GM12878 (cell line): ENCODE results near the gene RPS3. TPM values are rescaled to one million over a fixed set of nuclear protein-coding genes. Genes with fewer than 3 reads are reported as not detected.

Experiments used
- BHLHE40 ChIP-seq, 2 experiments: fragments of 450-650 bp in 1 of 2; IDR thresholded peaks; 2 replicates each; pipeline ENCODE4 v1.6.1; 2011 to 2017; ENCODE audit warnings: low read depth in 2 of 2, borderline replicate concordance in 1 of 2, improper control_type of control experiment in 1 of 2, low read length in 1 of 2, mild to moderate bottlenecking in 1 of 2
- CBFB ChIP-seq: IDR thresholded peaks from 2 replicates; pipeline ENCODE4 v1.6.1; 2016; ENCODE audit warnings: antibody characterized with exemption, low read depth
- ETV6 ChIP-seq, 2 experiments: fragments of 450-650 bp in 1 of 2; IDR thresholded peaks in 1 of 2; conservative IDR thresholded peaks in 1 of 2; 2 replicates each; pipeline ENCODE4 v1.6.1; 2014; ENCODE audit warnings: antibody characterized with exemption in 1 of 2, borderline replicate concordance in 1 of 2, low read depth in 1 of 2, mild to moderate bottlenecking in 1 of 2, moderate library complexity in 1 of 2
- JUNB ChIP-seq: IDR thresholded peaks from 2 replicates; pipeline ENCODE4 v1.6.1; 2016; ENCODE audit warnings: antibody characterized with exemption, mild to moderate bottlenecking
- MTA2 ChIP-seq: fragments of 450-650 bp; IDR thresholded peaks from 2 replicates; pipeline ENCODE4 v1.6.1; 2016; ENCODE audit warnings: low read depth, mild to moderate bottlenecking, moderate library complexity
- NR2C2 ChIP-seq: IDR thresholded peaks from 2 replicates; pipeline ENCODE4 v1.6.1; 2011; ENCODE audit warnings: borderline replicate concordance, low read depth; ENCODE audit not compliant: control insufficient read depth, insufficient read length
- NRF1 ChIP-seq: conservative IDR thresholded peaks from 2 replicates; pipeline ENCODE4 v1.6.1; 2011; ENCODE audit warnings: mild to moderate bottlenecking, low read depth, low read length, improper control_type of control experiment
- PAX5 ChIP-seq: IDR thresholded peaks from 2 replicates; pipeline ENCODE4 v1.6.1; 2011; ENCODE audit warnings: low read depth, low read length, borderline replicate concordance
- POLR2A ChIP-seq: IDR thresholded peaks from 2 replicates; pipeline ENCODE4 v1.6.1; 2011; ENCODE audit warnings: low read depth, mild to moderate bottlenecking, low read length
- RAD21 ChIP-seq: IDR thresholded peaks from 2 replicates; pipeline ENCODE4 v1.6.1; 2011; ENCODE audit warnings: mild to moderate bottlenecking, low read depth, low read length, moderate library complexity; ENCODE audit not compliant: insufficient read depth
- SMC3 ChIP-seq: IDR thresholded peaks from 2 replicates; pipeline ENCODE4 v1.6.1; 2011; ENCODE audit warnings: low read length, improper control_type of control experiment, borderline replicate concordance
- TCF7 ChIP-seq: IDR thresholded peaks from 2 replicates; pipeline ENCODE4 v1.6.1; 2014; ENCODE audit warnings: antibody characterized with exemption, borderline replicate concordance
- ZNF217 ChIP-seq: fragments of 450-650 bp; IDR thresholded peaks from 2 replicates; pipeline ENCODE4 v1.6.1; 2017; ENCODE audit warnings: antibody characterized with exemption, mild to moderate bottlenecking
- ZNF622 ChIP-seq: fragments of 450-650 bp; IDR thresholded peaks from 2 replicates; pipeline ENCODE4 v1.6.1; 2017; ENCODE audit warnings: mild to moderate bottlenecking, inconsistent platforms
- polyA plus RNA-seq, 11 experiments: library from polyadenylated mRNA; depleted of rRNA in 4 of 11; unstranded in 6 of 11; stranded (reverse) in 5 of 11; fragments of >200 nt; fragmentation: Nextera tagmentation in 4 of 11; fragmentation: Illumina TruSeq in 1 of 11; extraction: Ambion mirVana in 4 of 11; extraction: Trizol in 1 of 11; gene quantifications; 1 replicate in 1 of 11; 2 replicates in 10 of 11; pipeline versions ENCODE4 v1.2.1 to v1.2.3, GENCODE V29; 2011 to 2016; ENCODE audit warnings: inconsistent platforms in 2 of 11, missing spikeins in 2 of 11, low read depth in 1 of 11
- total RNA-seq, 4 experiments: library from RNA; depleted of rRNA in 3 of 4; stranded (reverse); fragments of >200 nt in 3 of 4; fragmentation: Illumina TruSeq in 1 of 4; extraction: Trizol in 1 of 4; gene quantifications; 2 replicates each; pipeline versions ENCODE4 v1.2.1 to v1.2.3, GENCODE V29; 2013 to 2021
- TF ChIP-seq, protein P1 (sequence below): IDR thresholded peaks from 2 replicates; pipeline ENCODE4 v1.6.1; 2011; ENCODE audit warnings: borderline replicate concordance, low read depth, mild to moderate bottlenecking, moderate library complexity, mixed read lengths, low read length; ENCODE audit not compliant: insufficient read depth; ENCODE audit errors: extremely low read length
- TF ChIP-seq, protein P2 (sequence below): fragments of 450-650 bp; IDR thresholded peaks from 2 replicates; pipeline ENCODE4 v1.6.1; 2017; ENCODE audit warnings: mild to moderate bottlenecking, moderate library complexity
- TF ChIP-seq, protein P3 (sequence below), 3 experiments: IDR thresholded peaks in 2 of 3; conservative IDR thresholded peaks in 1 of 3; 2 replicates each; pipeline ENCODE4 v1.5.1; 2011; ENCODE audit warnings: low read depth in 3 of 3, low read length in 3 of 3, mild to moderate bottlenecking in 3 of 3, control low read depth in 2 of 3, moderate library complexity in 2 of 3, inconsistent platforms in 1 of 3, mixed read lengths in 1 of 3; ENCODE audit not compliant: control insufficient read depth in 2 of 3, insufficient read depth in 1 of 3; ENCODE audit errors: extremely low read depth in 1 of 3
- TF ChIP-seq, protein P4 (sequence below): IDR thresholded peaks from 2 replicates; pipeline ENCODE4 v1.6.1; 2012; ENCODE audit warnings: low read depth, low read length, improper control_type of control experiment

Gene RPS3
- total and polyA plus RNA-seq, 10 of the 15 experiments (the other 5 are each of a cell fraction or from before 2014, with no cell fraction given), result 2,127 to 9,556 (median 4,327) TPM

DNA sequence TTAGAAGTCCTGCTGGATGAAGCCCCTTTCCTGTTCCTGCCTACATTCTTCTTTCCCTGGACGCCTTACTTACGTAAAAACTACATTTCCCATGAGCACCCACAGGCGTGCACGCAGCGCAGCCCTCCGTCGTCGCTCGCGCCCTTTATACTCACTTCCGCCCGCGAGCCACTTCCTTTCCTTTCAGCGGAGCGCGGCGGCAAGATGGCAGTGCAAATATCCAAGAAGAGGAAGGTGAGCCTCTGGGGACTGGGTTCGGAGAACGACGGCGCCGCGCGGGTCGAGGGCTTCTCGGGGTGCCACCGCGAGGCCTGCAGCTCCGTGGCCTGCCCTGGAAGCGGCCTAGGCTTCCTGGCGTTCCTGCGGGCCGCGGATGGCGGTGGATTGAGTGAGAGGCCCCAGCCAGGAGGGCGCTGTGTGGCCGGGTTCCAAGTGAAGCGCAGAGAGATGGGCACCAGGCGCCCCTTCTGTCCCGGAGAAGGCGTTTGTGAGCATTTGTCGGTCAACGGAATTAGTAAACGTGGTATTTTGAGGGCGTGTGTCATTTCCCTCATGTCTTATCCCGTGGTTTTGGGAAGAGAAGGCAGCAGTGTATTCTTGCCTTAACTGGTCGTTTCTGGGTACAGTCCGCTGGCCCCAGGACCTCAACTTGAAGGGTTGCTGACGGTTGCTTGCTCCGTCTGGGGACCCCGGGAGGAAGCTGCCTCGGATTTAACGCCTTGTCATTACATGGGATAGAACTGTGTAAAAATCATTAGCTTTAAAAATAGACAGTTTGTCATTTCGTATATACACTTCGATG is at the start of gene RPS3 (continued):
- TF ChIP-seq, protein P1, sequence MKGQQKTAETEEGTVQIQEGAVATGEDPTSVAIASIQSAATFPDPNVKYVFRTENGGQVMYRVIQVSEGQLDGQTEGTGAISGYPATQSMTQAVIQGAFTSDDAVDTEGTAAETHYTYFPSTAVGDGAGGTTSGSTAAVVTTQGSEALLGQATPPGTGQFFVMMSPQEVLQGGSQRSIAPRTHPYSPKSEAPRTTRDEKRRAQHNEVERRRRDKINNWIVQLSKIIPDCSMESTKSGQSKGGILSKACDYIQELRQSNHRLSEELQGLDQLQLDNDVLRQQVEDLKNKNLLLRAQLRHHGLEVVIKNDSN, result no peak
- peak in 1 of 2 experiments; percentile 52; a peak in 1 of 4 replicates for TF ChIP-seq ETV6 (conservative IDR thresholded peaks at IDR 0.05 in 1 of 2, IDR thresholded peaks at IDR 0.05 in 1 of 2; ENCODE audit: borderline replicate concordance in 1 of 2, low read depth in 1 of 2)
- TF ChIP-seq, protein P2, sequence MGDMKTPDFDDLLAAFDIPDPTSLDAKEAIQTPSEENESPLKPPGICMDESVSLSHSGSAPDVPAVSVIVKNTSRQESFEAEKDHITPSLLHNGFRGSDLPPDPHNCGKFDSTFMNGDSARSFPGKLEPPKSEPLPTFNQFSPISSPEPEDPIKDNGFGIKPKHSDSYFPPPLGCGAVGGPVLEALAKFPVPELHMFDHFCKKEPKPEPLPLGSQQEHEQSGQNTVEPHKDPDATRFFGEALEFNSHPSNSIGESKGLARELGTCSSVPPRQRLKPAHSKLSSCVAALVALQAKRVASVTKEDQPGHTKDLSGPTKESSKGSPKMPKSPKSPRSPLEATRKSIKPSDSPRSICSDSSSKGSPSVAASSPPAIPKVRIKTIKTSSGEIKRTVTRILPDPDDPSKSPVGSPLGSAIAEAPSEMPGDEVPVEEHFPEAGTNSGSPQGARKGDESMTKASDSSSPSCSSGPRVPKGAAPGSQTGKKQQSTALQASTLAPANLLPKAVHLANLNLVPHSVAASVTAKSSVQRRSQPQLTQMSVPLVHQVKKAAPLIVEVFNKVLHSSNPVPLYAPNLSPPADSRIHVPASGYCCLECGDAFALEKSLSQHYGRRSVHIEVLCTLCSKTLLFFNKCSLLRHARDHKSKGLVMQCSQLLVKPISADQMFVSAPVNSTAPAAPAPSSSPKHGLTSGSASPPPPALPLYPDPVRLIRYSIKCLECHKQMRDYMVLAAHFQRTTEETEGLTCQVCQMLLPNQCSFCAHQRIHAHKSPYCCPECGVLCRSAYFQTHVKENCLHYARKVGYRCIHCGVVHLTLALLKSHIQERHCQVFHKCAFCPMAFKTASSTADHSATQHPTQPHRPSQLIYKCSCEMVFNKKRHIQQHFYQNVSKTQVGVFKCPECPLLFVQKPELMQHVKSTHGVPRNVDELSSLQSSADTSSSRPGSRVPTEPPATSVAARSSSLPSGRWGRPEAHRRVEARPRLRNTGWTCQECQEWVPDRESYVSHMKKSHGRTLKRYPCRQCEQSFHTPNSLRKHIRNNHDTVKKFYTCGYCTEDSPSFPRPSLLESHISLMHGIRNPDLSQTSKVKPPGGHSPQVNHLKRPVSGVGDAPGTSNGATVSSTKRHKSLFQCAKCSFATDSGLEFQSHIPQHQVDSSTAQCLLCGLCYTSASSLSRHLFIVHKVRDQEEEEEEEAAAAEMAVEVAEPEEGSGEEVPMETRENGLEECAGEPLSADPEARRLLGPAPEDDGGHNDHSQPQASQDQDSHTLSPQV, result no peak
- TF ChIP-seq ZNF622, result no peak
- no peak for TF ChIP-seq JUNB
- peak; percentile 23; the same call in 1 of the 2 replicates for TF ChIP-seq NRF1
- TF ChIP-seq, protein P3, sequence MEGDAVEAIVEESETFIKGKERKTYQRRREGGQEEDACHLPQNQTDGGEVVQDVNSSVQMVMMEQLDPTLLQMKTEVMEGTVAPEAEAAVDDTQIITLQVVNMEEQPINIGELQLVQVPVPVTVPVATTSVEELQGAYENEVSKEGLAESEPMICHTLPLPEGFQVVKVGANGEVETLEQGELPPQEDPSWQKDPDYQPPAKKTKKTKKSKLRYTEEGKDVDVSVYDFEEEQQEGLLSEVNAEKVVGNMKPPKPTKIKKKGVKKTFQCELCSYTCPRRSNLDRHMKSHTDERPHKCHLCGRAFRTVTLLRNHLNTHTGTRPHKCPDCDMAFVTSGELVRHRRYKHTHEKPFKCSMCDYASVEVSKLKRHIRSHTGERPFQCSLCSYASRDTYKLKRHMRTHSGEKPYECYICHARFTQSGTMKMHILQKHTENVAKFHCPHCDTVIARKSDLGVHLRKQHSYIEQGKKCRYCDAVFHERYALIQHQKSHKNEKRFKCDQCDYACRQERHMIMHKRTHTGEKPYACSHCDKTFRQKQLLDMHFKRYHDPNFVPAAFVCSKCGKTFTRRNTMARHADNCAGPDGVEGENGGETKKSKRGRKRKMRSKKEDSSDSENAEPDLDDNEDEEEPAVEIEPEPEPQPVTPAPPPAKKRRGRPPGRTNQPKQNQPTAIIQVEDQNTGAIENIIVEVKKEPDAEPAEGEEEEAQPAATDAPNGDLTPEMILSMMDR (IDR thresholded peaks at IDR 0.05 in 2 of 3, conservative IDR thresholded peaks at IDR 0.05 in 1 of 3; ENCODE audit: control insufficient read depth in 2 of 3, extremely low read depth in 1 of 3, insufficient read depth in 1 of 3, low read depth in 3 of 3, low read length in 3 of 3), result peak in 2 of 3 experiments; percentile 17; a peak in 3 of 6 replicates
- TF ChIP-seq SMC3, result no peak
- TF ChIP-seq TCF7, result 0 out of 2 replicates have a peak, but pooled peaks have one; percentile 25
- TF ChIP-seq ZNF217, result no peak
- TF ChIP-seq, protein P4, sequence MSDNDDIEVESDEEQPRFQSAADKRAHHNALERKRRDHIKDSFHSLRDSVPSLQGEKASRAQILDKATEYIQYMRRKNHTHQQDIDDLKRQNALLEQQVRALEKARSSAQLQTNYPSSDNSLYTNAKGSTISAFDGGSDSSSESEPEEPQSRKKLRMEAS, result peak; percentile 87; the same call in 1 of the 2 replicates
- TF ChIP-seq POLR2A, result peak; percentile 100
- TF ChIP-seq MTA2, result no peak
- peak; percentile 8; the same call in 1 of the 2 replicates for TF ChIP-seq PAX5
- peak; percentile 94 for TF ChIP-seq CBFB
- no peak for TF ChIP-seq NR2C2
- TF ChIP-seq RAD21, result no peak
- peak; percentile 73 to 81; a peak in 3 of 4 replicates for TF ChIP-seq BHLHE40 (IDR thresholded peaks at IDR 0.05; ENCODE audit: borderline replicate concordance in 1 of 2, low read depth in 2 of 2, low read length in 1 of 2)
